Transverse colon (tissue), 4 donors: ENCODE results near the gene CCDC180.

ENCODE experiments used
- EP300 ChIP-seq: sonication (generic); formaldehyde crosslinking; IDR thresholded peaks from one replicate; pipeline ENCODE4 v1.6.1; 2017; ENCODE audit warnings: antibody characterized with exemption, low read depth
- POLR2A ChIP-seq: fragments of 450-650 bp; IDR thresholded peaks from one replicate; pipeline ENCODE4 v1.6.1; 2016; ENCODE audit warnings: antibody characterized with exemption, mild to moderate bottlenecking, moderate library complexity
- POLR2AphosphoS5 ChIP-seq, 3 donors: sonication (generic); formaldehyde crosslinking; IDR thresholded peaks; one replicate each; pipeline ENCODE4 v1.6.1; 2016; ENCODE audit warnings: antibody characterized with exemption in 3 of 3
- TF ChIP-seq, protein P1 (sequence below), 5 experiments: fragments of 200-600 bp in 3 of 5; fragments of 450-650 bp in 2 of 5; sonication (generic) in 3 of 5; IDR thresholded peaks; 1 replicate in 2 of 5; 2 replicates in 3 of 5; pipeline ENCODE4 v1.5.1; 2016 to 2017; ENCODE audit warnings: antibody characterized with exemption in 5 of 5, inconsistent platforms in 3 of 5, mild to moderate bottlenecking in 2 of 5, moderate library complexity in 1 of 5

- TF ChIP-seq, protein P1, sequence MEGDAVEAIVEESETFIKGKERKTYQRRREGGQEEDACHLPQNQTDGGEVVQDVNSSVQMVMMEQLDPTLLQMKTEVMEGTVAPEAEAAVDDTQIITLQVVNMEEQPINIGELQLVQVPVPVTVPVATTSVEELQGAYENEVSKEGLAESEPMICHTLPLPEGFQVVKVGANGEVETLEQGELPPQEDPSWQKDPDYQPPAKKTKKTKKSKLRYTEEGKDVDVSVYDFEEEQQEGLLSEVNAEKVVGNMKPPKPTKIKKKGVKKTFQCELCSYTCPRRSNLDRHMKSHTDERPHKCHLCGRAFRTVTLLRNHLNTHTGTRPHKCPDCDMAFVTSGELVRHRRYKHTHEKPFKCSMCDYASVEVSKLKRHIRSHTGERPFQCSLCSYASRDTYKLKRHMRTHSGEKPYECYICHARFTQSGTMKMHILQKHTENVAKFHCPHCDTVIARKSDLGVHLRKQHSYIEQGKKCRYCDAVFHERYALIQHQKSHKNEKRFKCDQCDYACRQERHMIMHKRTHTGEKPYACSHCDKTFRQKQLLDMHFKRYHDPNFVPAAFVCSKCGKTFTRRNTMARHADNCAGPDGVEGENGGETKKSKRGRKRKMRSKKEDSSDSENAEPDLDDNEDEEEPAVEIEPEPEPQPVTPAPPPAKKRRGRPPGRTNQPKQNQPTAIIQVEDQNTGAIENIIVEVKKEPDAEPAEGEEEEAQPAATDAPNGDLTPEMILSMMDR (IDR thresholded peaks at IDR 0.05), result no peak
- TF ChIP-seq POLR2A (no peak), EP300 (no peak), POLR2AphosphoS5 (IDR thresholded peaks at IDR 0.05) (no peak)
Observed at GRCh38 chr9:97324954-97325353, 17.5 kb downstream of the CCDC180 start.
